HG03469 (cell line): Measurements from ENCODE around the gene CYB5R4.
"Not testable (repeated sequence)": the region's sequence is repeated elsewhere in the genome, so short reads cannot be mapped to it uniquely, and the experiment has no call there.

Experiments
- ATAC-seq: cut with Tn5 transposase; IDR thresholded peaks from one replicate; pipeline ENCODE4 v1.9.1; 2021; ENCODE audit warnings: mild to moderate bottlenecking, moderate library complexity, moderate number of reproducible peaks; ENCODE audit not compliant: unreplicated experiment

The CYB5R4 gene

DNA sequence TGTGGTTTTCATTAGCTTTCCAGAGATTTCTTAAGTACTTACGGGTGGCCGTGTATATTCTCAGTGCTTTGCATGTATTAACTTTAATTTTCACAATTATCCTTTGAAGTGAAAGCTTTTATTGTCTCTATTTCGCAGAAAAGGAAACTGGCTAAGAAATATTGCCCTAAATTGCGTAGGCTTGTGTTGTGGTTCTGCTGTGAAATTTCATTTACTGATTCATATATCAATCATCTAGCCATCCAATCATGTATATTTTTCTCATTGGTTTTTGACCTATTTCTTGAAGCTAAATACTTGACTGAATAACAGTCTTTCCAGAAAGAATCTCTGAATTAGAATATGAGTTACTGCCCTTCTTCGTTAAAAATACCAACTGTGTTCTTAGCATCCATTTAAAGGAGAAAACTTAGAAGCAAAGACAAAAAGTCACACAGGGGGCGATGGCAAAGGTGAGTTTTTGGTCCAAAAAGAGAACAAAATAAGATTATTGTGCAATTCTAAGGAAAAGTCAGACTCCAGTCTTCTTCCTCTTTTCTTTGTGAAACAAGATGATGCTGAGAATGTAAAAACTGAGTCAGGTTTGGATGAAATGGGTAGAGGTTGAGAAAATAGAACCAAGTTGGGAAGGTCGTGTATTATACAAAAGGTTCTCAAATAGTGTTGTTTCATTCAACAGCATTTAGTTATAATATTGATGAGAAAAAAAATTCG, 1.4 kb downstream of the CYB5R4 start:
- ATAC-seq: no peak

DNA sequence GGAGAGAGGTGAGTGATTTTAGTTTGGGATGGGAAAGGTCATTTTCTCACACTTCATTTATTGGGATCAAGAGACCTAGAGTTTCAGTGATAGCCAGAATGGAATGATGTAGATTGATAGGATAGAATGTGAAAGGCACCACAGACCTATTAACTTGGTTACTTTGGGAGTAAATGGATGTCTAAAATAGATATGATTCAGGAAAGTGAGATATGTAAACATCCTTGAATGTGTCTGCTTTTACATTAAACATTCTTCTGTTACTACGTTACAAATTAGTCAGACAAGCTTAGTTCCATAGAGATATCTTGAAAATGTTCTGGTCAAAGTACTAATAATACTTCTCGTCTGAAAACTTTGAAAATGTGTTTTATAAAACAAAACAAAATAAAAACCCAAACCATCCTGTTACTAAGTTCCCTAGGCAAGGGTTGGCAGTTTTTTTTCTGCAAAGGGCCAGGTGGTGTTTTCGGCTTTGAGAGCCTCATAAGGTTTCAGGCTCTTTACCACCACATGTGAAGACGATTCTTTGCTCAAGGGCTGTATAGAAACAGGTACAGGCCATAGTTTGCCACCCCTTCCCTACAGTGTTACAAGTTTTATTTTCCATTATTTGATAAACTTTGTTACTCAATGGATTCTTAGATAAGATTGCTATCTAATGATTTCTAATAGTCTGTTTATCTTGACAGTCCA, 3.4 kb downstream of the CYB5R4 start:
- ATAC-seq: no peak

DNA sequence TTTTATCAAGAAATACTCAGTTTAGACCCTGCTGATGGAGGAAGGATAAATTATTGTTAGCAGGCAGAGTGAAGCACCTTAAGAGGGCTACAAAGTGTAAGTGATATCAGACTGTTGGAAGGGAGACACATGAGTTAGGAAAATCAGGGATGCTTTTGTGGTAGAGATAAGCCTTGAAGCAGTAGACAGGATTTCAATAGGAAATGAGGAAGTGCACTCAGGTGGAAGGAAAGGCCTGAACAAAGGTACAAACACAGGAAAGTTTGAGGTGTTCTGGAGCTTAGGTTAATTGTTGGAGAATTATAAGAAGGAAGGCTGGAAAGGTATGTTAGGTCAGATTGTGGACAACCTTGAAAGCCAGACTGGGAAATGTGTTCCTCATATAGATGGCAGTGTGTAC, 7.6 kb downstream of the CYB5R4 start:
- ATAC-seq: no peak

DNA sequence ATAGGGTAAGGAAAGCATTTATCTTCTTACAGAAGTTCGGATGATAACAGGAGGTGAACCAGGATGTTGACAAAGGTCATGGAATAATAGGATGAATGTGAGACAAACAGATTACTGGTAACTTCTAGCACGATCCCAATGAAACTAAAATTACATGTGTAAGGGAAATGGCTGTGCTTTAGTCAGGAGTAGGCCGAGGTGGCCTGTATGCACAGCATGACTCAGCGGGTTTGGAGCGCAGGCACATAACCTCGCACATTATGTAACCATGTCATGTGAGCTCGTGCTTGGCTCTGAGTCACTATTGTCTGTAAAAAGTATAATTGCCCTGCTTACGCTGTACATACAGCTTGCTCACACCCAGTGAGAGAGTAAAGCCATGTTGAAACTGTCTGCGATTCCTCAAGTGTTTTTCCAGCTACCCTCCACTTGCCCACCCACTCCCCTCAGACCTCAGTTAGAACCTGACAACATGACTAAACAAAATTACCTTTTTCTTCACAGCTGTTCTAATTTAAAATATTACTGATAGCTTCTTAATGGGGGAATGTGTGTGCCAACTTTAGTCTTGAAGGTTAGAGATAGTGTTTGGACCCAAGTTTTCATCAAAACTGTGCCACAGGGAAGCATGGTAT, 8.2 kb downstream of the CYB5R4 start:
- ATAC-seq: no peak

DNA sequence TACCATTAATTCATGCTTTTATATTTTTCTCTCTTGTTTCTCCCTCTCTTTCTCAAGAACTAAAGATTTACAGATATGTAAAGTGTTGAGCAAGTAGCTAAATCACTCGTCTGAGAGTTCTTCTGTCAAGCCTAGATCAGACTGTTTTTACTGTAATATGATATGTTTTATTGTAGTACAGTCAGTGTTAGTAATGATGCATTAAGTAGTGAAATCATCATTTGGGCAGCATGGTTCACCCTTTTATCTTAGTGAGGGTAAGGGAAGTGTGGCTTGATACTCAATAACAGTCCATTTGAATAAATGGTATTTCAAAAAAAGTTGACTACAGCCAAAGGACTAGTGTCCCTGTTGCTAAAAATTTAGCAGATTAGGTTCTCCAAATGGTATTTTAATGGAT, 9.2 kb downstream of the CYB5R4 start:
- ATAC-seq: no peak

DNA sequence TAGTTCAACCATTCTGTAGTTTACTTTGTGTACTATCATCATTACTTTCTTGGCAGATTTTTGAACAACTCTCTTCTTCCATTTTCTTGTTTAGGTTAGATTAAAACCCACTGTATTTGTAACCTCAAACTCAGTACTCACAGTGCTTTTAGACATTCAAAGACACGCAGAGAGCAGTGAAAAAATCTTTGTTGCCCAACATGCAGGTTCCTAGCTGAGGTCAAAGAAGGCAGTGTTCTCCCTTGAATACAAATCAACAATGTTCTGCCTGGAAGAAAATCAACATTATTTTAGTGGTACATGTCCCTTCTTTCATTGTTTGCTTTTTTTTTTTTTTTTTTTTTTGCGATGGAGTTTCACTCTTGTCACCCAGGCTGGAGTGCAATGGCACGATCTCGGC, 11.2 kb downstream of the CYB5R4 start:
- no peak for ATAC-seq

DNA sequence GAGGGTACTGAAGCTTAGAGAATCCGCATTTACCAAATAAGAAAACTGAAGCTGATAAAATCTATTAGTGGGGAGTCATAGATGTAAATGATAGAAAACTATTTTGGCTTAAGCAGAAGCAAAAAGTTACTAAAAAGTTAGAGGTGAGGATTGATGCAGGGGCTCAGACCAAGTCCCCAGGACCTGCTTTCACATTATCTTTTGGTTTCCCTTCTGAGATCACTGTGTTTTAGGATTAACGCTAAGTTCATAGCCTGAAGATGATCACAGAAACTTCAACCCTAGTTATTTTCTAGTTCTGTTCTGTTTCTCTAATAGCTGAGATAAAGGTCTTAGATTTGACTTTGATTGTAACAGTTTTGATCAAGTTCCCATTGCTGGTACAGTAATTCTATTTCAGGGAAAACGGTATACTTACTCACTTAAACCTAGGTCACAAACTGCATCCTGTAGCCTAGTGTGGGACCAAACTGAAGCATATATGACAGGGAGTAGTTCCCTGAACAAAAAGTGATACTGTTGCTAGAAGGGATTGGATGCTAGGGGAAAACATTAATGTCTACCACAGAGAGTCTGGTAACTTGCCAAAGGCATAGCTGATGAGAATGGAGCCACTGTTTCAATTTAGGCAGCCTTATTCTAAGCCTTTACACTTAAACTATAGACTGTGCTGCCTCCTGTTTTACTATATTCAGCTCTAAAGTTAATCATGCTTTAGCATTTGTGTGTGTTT, 13.1 kb downstream of the CYB5R4 start:
- ATAC-seq: no peak

DNA sequence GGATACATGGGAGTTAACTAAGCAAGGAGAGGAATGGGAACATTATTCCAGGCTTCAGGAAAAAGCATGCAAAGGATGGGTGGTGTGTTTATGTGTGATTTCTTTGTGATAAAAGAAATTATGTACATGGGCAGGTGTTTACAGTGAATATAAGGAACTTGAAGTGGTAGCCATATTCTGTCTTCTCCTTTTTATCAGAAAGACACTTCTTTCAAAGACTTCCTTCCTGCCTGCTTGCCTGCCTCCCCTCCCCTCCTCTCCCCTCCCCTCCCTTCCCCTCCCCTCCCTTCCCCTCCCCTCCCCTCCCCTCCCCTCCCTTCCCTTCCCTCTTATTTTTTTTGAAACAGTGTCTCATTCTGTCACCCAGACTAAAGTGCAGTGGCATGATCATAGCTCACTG, 14.4 kb downstream of the CYB5R4 start:
- ATAC-seq: no peak

DNA sequence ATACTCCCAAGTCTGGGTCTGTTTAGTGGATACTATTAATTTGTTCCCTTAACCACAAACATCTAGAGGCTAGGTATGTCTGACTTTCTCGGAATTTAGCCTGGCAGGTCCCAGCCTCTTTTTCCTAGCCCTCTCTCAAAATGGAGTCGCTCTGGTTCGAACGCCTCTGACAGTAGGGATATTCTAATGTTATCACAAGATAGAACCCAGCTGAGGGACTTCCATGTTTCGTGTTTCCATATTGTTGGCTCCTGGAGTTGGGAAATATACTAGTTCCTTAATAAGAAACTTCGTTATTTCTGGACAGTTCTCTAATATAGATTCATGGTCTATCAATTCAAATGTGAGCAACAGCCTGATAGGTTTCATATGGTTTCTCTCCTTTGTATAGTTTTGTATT, 16.4 kb downstream of the CYB5R4 start:
- no peak for ATAC-seq

DNA sequence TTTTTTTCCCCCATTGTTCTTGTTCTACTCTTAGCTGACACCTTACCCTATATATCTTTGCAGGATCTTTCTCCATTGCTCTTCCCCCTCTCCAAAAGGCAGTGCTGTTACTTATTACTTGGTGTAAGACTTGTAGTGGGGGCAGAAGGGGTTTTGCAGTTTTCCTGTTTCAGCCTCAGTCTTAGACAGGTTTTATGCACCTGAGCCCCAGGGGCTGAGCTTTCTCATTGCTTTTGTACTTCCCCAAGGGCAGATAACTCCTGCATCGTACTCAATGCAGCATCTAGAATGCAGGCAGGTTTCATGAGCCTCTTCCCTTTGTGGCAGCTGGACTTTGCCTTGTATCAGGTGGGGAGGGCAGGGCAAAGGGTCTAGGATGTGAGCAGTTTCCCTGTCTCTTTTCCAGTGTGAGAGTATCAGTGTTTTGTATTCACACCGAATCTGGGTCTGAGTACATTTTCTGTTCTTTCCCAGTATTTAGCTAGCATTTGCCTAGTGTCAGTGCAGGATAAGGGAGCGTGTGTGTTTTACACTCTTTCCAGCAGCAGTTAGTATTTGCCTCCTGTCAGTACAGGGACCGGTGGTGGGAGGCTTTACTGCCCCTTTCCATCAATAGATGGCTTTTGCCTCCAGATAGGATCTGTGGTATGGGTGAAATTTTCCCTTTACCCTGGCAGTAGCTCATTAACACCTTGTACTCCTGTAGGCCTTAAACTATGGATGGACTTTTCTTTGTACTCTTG, 19.6 kb downstream of the CYB5R4 start:
- no peak for ATAC-seq

DNA sequence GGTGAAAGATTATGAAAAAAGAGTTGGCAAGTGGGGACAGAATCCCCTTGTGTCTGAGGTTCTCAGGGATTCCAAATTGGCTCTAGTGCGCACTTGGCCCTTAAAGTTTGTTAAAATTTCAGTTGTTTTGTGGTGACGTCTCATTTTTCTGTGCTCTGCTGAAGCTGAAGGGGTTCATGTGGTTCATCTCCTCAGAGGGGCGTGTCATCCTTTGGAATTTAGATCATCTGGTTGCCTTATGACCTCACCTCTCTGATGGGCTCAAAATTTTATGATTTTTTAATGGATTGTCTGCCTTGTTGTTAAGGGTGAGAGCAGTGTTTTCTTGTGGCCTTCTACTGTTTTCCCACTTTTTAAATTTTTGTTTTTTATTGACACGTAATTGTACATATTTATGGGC, 20.3 kb downstream of the CYB5R4 start:
- no peak for ATAC-seq

DNA sequence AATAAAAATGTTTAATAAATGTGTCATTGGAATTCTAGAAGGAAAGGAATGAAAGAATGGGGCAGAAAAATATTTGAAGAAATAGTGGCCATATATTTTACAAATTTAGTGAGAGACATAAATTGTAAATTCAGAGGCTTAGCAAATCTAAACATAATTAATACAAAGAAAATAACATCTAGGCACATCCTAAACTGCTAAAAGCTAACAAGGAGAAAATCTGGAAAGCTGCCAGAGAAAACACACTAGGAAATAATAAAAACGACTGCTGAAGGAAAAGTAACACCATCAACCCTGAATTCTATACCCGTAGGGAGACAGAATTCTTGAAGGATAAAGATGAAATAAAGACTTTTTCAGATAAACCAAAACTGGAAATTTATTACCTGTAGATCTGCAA, 23.8 kb downstream of the CYB5R4 start:
- ATAC-seq: no peak

DNA sequence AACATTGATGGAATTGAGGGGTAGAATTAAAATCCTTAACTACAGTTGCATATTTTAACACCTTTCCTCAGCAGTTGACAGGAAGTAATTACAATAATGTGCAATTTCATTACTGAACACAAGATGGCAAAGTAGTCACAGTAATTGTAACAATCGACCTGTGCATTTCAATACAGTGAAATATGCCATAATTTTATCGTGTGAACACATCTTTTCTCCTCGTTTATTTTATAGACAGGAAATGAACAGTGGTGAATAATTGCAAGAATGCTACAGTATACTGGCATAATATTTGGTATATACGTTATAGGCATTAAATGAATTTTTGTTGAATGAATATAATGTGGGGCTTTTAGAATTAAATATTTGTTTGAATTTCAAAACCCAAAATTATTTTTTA, 25.0 kb downstream of the CYB5R4 start:
- peak; percentile 95 for ATAC-seq

DNA sequence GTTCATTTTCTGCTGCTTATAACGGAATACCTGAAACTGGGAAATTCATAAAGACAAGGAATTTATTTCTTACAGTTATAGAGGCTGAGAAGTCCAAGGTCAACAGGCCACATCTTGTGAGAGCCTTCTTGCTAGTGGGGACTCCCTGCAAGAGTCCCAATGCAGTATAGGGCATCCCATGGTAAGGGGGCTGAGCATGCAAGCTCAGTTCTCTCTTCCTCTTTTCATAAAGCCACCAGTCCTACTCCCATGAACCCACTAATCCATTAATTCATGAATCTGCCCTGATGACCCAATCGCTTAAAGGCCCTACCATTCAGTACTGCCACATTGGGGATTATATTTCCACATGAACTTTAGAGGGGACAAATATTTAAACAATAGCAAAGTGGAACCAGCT, 26.5 kb downstream of the CYB5R4 start:
- no peak for ATAC-seq

DNA sequence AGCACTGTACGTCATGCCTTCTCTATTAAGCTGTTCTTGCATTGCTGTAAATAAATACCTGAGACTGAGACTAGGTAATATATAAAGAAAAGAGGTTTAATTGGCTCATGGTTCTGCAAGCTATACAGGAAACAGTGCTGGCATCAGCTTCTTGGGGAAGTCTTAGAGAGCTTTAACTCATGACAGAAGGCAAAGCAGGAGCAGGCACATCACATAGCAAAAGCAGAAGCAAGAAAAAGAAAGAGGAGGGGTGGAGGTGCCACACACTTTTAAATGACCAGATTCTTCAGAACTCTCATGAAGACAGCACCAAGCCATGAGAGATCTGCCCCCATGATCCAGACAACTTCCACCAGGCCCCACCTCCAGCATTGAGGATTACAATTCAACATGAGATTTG, 30.1 kb downstream of the CYB5R4 start:
- ATAC-seq: no peak

DNA sequence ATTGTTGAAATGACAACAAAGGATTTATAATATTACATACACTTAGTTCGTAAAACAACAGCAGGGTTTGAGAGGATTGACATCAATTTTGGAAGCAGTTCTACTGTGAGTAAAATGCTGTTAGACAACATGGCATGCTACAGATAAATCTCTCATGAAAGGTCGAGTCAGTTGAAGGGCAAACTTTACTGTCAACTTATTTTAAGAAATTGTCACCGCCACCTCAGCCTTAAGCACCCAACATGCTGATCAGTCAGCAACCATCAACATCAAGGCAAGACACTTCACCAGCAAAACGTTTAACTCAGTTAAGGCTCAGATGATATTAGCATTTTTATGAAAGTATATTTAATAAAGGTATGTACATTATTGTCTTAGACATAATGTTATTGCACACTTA, 31.0 kb downstream of the CYB5R4 start:
- ATAC-seq: no peak

DNA sequence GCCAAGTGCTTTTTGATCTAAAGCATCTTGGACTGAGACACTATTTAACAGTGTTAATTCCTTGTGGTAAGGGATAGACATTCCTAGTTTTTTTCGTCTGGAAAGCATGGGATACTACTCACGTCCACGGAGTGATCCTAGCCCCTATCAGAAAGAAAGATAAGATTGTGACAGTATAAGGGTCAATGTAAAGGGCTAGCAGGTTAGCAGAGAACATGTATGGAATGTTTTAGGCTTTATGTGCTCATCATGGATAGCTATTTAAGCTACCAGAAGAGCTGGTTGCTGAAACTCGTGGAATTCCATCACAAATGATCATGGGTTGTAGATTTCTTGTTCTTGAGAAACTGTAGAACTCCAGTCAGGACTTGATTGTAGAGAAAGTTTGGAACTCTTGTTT, 32.1 kb downstream of the CYB5R4 start:
- ATAC-seq: no peak

DNA sequence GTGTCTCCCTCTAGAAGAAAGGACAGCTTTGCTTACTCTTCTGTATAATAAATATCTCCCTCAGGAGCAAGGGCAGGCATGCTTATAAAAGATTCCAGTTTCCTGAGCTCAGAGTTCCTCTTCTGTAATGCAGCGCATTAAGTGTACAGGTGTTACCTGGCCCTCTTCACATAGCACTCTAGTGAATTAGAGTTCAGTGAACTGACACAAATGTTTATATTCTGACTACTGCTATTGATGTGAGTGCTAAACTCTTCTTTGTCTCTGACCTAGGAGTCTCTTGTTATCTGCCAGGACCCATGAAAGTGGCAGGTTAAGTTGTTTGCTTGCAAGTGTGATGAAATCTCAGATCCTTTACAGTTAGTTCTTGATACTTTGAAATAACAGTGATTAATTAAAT, 33.5 kb downstream of the CYB5R4 start:
- ATAC-seq: no peak

DNA sequence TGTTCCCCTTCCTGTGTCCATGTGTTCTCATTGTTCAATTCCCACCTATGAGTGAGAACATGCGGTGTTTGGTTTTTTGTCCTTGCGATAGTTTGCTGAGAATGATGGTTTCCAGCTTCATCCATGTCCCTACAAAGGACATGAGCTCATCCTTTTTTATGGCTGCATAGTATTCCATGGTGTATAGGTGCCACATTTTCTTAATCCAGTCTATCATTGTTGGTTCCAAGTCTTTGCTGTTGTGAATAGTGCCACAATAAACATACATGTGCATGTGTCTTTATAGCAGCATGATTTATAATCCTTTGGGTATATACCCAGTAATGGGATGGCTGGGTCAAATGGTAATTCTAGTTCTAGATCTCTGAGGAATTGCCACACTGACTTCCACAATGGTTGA, 37.6 kb downstream of the CYB5R4 start:
- ATAC-seq: not testable (repeated sequence)

DNA sequence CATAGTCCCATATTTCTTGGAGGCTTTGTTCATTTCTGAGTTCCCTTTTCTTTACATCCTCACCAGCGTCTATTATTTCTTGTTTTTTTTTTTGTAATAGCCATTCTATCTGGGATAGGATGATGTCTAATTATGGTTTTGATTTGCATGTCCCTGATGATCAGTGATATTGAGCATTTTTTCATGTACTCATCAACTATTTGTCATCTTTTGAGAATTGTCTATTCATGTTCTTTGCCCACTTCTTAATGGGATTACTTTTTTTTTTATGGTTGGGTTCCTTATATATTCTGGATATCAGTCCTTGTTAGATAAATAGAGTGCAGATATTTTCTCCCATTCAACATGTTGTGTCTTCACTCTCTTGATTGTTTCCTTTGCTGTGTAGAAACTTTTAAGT, 42.1 kb downstream of the CYB5R4 start:
- no peak for ATAC-seq

DNA sequence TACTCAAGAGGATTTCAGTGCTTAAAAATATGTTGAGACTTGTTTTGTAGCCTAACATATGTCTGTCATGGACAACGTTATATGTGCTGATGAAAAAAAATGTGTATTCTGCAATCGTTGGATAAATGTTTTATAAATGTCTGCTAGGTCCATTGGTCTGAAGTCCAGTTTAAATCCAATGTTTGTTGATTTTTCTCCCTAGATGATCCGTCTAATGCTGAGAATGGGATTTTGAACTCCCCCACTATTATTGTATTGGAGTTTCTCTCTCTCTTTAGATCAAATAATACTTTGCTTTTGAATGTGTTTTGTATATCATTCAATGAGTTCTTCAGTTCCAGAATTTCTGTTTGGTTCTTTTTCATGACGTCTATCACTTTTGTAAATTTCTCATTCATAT, 44.9 kb downstream of the CYB5R4 start:
- no peak for ATAC-seq
